H9 (cell line): ENCODE measurements around the gene UPK2. TPM values are rescaled to one million over a fixed set of nuclear protein-coding genes. Genes with fewer than 3 reads are reported as not detected.

Experiments
- DNase-seq: peaks from one replicate; pipeline ENCODE4 v3.0.0-alpha.2; 2017
- H2AFZ ChIP-seq: one replicate; pipeline ENCODE4 v1.6.1; 2013; ENCODE audit warnings: mild to moderate bottlenecking, low read length, control low read depth, moderate library complexity
- H2AK5ac ChIP-seq: 2 replicates; pipeline ENCODE4 v1.6.1; 2013; ENCODE audit warnings: low read length, control low read depth, mixed read lengths; ENCODE audit not compliant: insufficient read length
- H2BK120ac ChIP-seq: one replicate; pipeline ENCODE4 v1.6.1; 2013; ENCODE audit warnings: low read depth, mild to moderate bottlenecking, low read length, control low read depth, inconsistent platforms; ENCODE audit not compliant: poor library complexity, severe bottlenecking
- H2BK12ac ChIP-seq: 2 replicates; pipeline ENCODE4 v1.6.1; 2013; ENCODE audit warnings: low read length, control low read depth, mixed read lengths, low read depth; ENCODE audit not compliant: insufficient read length
- H2BK15ac ChIP-seq: 2 replicates; pipeline ENCODE4 v1.6.1; 2013; ENCODE audit warnings: low read depth, low read length, control low read depth
- H2BK20ac ChIP-seq: one replicate; pipeline ENCODE4 v1.6.1; 2013; ENCODE audit warnings: low read depth, mild to moderate bottlenecking, low read length, control low read depth, inconsistent platforms; ENCODE audit not compliant: poor library complexity, severe bottlenecking
- H2BK5ac ChIP-seq: 2 replicates; pipeline ENCODE4 v1.6.1; 2013; ENCODE audit warnings: low read length, control low read depth, mixed read lengths; ENCODE audit not compliant: insufficient read length
- H3K14ac ChIP-seq: 2 replicates; pipeline ENCODE4 v1.6.1; 2013; ENCODE audit warnings: low read length, control low read depth; ENCODE audit not compliant: insufficient read depth
- H3K18ac ChIP-seq: 2 replicates; pipeline ENCODE4 v1.6.1; 2013; ENCODE audit warnings: low read depth, mild to moderate bottlenecking, mixed read lengths, low read length, control low read depth; ENCODE audit not compliant: insufficient read length
- H3K23ac ChIP-seq: 2 replicates; pipeline ENCODE4 v1.6.1; 2013; ENCODE audit warnings: low read length, control low read depth, mixed read lengths, low read depth; ENCODE audit not compliant: insufficient read length
- H3K23me2 ChIP-seq: 2 replicates; pipeline ENCODE4 v1.6.1; 2013; ENCODE audit warnings: low read depth, mild to moderate bottlenecking, mixed read lengths, low read length, control low read depth; ENCODE audit not compliant: insufficient read length, poor library complexity, severe bottlenecking
- H3K27ac ChIP-seq: 2 replicates; pipeline ENCODE4 v1.5.1; 2013; ENCODE audit warnings: low read length, control low read depth, mixed read lengths, low read depth; ENCODE audit not compliant: insufficient read length
- H3K27me3 ChIP-seq: 2 replicates; pipeline ENCODE4 v1.6.1; 2013; ENCODE audit warnings: low read length, control low read depth, inconsistent platforms; ENCODE audit not compliant: insufficient read depth
- H3K4ac ChIP-seq: 2 replicates; pipeline ENCODE4 v1.6.1; 2013; ENCODE audit warnings: low read depth, mild to moderate bottlenecking, control low read depth, inconsistent platforms, low read length, moderate library complexity
- H3K4me1 ChIP-seq: 2 replicates; pipeline ENCODE4 v1.6.1; 2013; ENCODE audit warnings: low read length, control low read depth, inconsistent platforms; ENCODE audit not compliant: insufficient read depth
- H3K4me2 ChIP-seq: 2 replicates; pipeline ENCODE4 v1.6.1; 2013; ENCODE audit warnings: low read length, control low read depth, mixed read lengths; ENCODE audit not compliant: insufficient read length, insufficient read depth
- H3K56ac ChIP-seq: 2 replicates; pipeline ENCODE4 v1.6.1; 2013; ENCODE audit warnings: low read depth, mild to moderate bottlenecking, mixed read lengths, low read length, control low read depth; ENCODE audit not compliant: insufficient read length
- H3K79me1 ChIP-seq: 2 replicates; pipeline ENCODE4 v1.6.1; 2013; ENCODE audit warnings: low read depth, mild to moderate bottlenecking, moderate library complexity, low read length, control low read depth, inconsistent platforms; ENCODE audit not compliant: insufficient read depth, poor library complexity, severe bottlenecking
- H3K79me2 ChIP-seq: 2 replicates; pipeline ENCODE4 v1.6.1; 2013; ENCODE audit warnings: low read length, control low read depth, inconsistent platforms; ENCODE audit not compliant: insufficient read depth
- H3K9ac ChIP-seq: 2 replicates; pipeline ENCODE4 v1.6.1; 2013; ENCODE audit warnings: low read length, control low read depth, mixed read lengths; ENCODE audit not compliant: insufficient read length; ENCODE audit errors: extremely low read depth
- H3K9me3 ChIP-seq: one replicate; pipeline ENCODE4 v1.6.1; 2013; ENCODE audit warnings: low read depth, low read length, inconsistent platforms; ENCODE audit not compliant: control insufficient read depth
- H3T11ph ChIP-seq: one replicate; pipeline ENCODE4 v1.6.1; 2013; ENCODE audit warnings: mild to moderate bottlenecking, low read length, control low read depth, inconsistent platforms
- H4K20me1 ChIP-seq: one replicate; pipeline ENCODE4 v1.6.1; 2013; ENCODE audit not compliant: control insufficient read depth, insufficient read length, insufficient read depth
- H4K5ac ChIP-seq: 2 replicates; pipeline ENCODE4 v1.6.1; 2013; ENCODE audit warnings: low read depth, mild to moderate bottlenecking, mixed read lengths, low read length, control low read depth; ENCODE audit not compliant: insufficient read length
- H4K8ac ChIP-seq: replicated peaks from 2 replicates; pipeline ENCODE4 v1.6.1; 2013; ENCODE audit warnings: low read length, control low read depth, mixed read lengths, low read depth; ENCODE audit not compliant: insufficient read length
- H4K91ac ChIP-seq: 2 replicates; pipeline ENCODE4 v1.6.1; 2013; ENCODE audit warnings: low read depth, mild to moderate bottlenecking, moderate library complexity, mixed read lengths, low read length, control low read depth; ENCODE audit not compliant: insufficient read length
- H3K27ac Mint-ChIP-seq, 3 experiments: 2 replicates in 2 of 3; 3 replicates in 1 of 3; pipeline ENCODE4 v1.8.0; 2020 to 2021; ENCODE audit warnings: mixed read lengths in 3 of 3, mild to moderate bottlenecking in 1 of 3, moderate library complexity in 1 of 3
- H3K27me3 Mint-ChIP-seq: 2 replicates; pipeline ENCODE4 v1.8.0; 2021; ENCODE audit warnings: low read depth, mild to moderate bottlenecking, moderate library complexity, mixed read lengths
- H3K36me3 Mint-ChIP-seq, 3 experiments: 2 replicates in 2 of 3; 3 replicates in 1 of 3; pipeline ENCODE4 v1.8.0; 2020 to 2021; ENCODE audit warnings: low read depth in 3 of 3, mixed read lengths in 3 of 3; ENCODE audit not compliant: insufficient read depth in 1 of 3
- H3K4me1 Mint-ChIP-seq, 2 experiments: 2 replicates each; pipeline ENCODE4 v1.8.0; 2020; ENCODE audit warnings: mixed read lengths in 2 of 2
- H3K4me3 Mint-ChIP-seq, 2 experiments: 2 replicates in 1 of 2; 3 replicates in 1 of 2; pipeline ENCODE4 v1.8.0; 2020 to 2021; ENCODE audit warnings: mild to moderate bottlenecking in 2 of 2, mixed read lengths in 2 of 2, moderate library complexity in 1 of 2
- H3K9me3 Mint-ChIP-seq, 2 experiments: 2 replicates in 1 of 2; 3 replicates in 1 of 2; pipeline ENCODE4 v1.8.0; 2020; ENCODE audit warnings: mild to moderate bottlenecking in 2 of 2, mixed read lengths in 2 of 2, moderate library complexity in 1 of 2
- WGBS: extraction: QIAGEN DNeasy Blood & Tissue Kit; methylation state at CpG from one replicate; pipeline ENCODE4 v1.1.7; 2013; ENCODE audit warnings: missing lambda C conversion rate, low lambda C conversion rate, mixed read lengths; ENCODE audit not compliant: insufficient read length; ENCODE audit errors: extremely low coverage; 5-methylcytosine and 5-hydroxymethylcytosine counted together
- total RNA-seq: library from RNA; stranded (reverse); gene quantifications from 2 replicates; pipeline ENCODE4 v1.2.1, GENCODE V29; 2021
- TF ChIP-seq, protein P1 (sequence below): fragments of 200-600 bp; sonication (generic); conservative IDR thresholded peaks from 3 replicates; pipeline ENCODE4 v1.8.0; 2021; ENCODE audit warnings: antibody characterized with exemption, mild to moderate bottlenecking

UPK2 gene
- total RNA-seq, 1 experiment from 2014 or later, result 0.33 TPM

GRCh38 chr11:118928870-118929500 lies 27.1 kb upstream of the UPK2 start:
- H2BK20ac ChIP-seq, result no peak overlapping the region
- H3K9me3 Mint-ChIP-seq, result no peaks in the 10 kb centered on the region
- peaks cover 27% of the 10 kb centered on the region for H3K27me3 Mint-ChIP-seq
- H3K4me3 Mint-ChIP-seq, result peak overlapping the region; percentile 89 to 96
- peak overlapping the region; percentile 86 for H3K4me2 ChIP-seq
- peaks cover 41 to 42% of the 10 kb centered on the region in 2 experiments for H3K4me1 Mint-ChIP-seq
- peaks cover 5% of the 10 kb centered on the region; the same call in 1 of the 2 replicates for H3K4me1 ChIP-seq
- no peak for DNase-seq
- no peaks in the 10 kb centered on the region for H3K79me1 ChIP-seq
- WGBS, result no CpG with 5 or more reads among the region's 26 CpGs
- H2AFZ ChIP-seq, result no peak overlapping the region
- peaks cover 7% of the 10 kb centered on the region; the same call in 1 of the 2 replicates for H3K79me2 ChIP-seq
- H2BK5ac ChIP-seq, result no peak overlapping the region
- H3K9ac ChIP-seq, result no peak overlapping the region
- H3K23ac ChIP-seq, result no peak overlapping the region
- peaks cover 30% of the 10 kb centered on the region for H3K23me2 ChIP-seq
- peak overlapping the region; percentile 77 to 92 (median 85); a peak in 4 of 7 replicates for H3K27ac Mint-ChIP-seq
- no peak overlapping the region for H3K18ac ChIP-seq
- no peak overlapping the region for H4K91ac ChIP-seq
- H3T11ph ChIP-seq, result no peak overlapping the region
- H3K9me3 ChIP-seq, result no peaks in the 10 kb centered on the region
- no peak overlapping the region for H3K14ac ChIP-seq
- H2BK15ac ChIP-seq, result no peak overlapping the region
- TF ChIP-seq, protein P1, sequence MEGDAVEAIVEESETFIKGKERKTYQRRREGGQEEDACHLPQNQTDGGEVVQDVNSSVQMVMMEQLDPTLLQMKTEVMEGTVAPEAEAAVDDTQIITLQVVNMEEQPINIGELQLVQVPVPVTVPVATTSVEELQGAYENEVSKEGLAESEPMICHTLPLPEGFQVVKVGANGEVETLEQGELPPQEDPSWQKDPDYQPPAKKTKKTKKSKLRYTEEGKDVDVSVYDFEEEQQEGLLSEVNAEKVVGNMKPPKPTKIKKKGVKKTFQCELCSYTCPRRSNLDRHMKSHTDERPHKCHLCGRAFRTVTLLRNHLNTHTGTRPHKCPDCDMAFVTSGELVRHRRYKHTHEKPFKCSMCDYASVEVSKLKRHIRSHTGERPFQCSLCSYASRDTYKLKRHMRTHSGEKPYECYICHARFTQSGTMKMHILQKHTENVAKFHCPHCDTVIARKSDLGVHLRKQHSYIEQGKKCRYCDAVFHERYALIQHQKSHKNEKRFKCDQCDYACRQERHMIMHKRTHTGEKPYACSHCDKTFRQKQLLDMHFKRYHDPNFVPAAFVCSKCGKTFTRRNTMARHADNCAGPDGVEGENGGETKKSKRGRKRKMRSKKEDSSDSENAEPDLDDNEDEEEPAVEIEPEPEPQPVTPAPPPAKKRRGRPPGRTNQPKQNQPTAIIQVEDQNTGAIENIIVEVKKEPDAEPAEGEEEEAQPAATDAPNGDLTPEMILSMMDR, result 0 out of 3 replicates have a peak, but pooled peaks have one; percentile 10
- H3K4ac ChIP-seq, result no peak overlapping the region
- H4K5ac ChIP-seq, result no peak overlapping the region
- no peaks in the 10 kb centered on the region for H4K20me1 ChIP-seq
- H3K27me3 ChIP-seq, result peaks cover 2% of the 10 kb centered on the region; the same call in 1 of the 2 replicates
- no peak overlapping the region for H2BK120ac ChIP-seq
- H3K36me3 Mint-ChIP-seq, result no peaks in the 10 kb centered on the region
- no peak overlapping the region for H3K27ac ChIP-seq
- H2BK12ac ChIP-seq, result no peak overlapping the region
- no peak overlapping the region for H4K8ac ChIP-seq
- H3K56ac ChIP-seq, result no peak overlapping the region
- H2AK5ac ChIP-seq, result no peak overlapping the region
